GM19463 (cell line): Measurements from ENCODE around the gene TMEM141.

Source experiments
- ATAC-seq: cut with Tn5 transposase; IDR thresholded peaks from one replicate; pipeline ENCODE4 v1.9.1; 2021; ENCODE audit warnings: mild to moderate bottlenecking, moderate library complexity; ENCODE audit not compliant: unreplicated experiment

The TMEM141 gene

DNA sequence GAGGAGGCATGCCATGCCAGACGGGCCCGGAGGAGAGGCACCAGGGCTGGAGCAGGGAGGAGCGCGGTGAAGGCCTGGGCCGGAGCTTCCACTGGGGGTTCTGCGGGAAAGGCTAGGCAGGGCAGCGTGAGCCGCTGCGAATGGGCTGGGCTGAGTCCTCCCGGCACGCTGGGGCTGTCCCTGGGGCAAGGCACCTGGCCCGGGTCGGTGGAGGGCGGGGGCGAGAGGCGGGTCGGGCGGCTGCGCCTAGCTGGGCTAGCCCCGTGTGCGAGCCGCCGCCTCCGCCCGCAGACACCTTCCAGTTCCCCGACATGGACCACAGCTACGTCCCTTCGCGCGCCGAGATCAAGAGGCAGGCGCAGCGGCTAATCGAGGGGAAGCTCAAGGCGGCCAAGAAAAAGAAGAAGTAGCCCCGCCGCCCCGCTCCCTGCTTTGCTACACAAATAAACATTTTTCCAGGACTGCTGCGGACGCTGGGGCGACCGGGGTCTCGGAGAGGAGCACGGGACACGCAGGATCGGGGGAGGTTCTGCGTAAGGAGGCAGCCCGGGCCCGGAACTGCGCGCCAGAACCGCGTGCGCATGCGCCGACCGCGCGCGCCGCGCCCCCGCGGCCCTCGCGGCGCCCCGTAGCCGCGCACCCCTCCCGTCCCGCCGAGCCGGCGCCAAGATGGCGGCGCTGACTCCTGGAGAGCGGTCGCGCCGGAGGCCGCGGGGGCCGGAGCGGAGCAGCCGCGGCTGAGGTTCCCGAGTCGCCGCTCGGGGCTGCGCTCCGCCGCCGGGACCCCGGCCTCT, 16.3 kb downstream of the TMEM141 start, which contains the start of gene RABL6:
TSS of gene RABL6 (plus strand) at position 668 of the 794 bp plus-strand sequence. CDS start 249 bp downstream, outside the sequence.
- ATAC-seq = peak; percentile 68

DNA sequence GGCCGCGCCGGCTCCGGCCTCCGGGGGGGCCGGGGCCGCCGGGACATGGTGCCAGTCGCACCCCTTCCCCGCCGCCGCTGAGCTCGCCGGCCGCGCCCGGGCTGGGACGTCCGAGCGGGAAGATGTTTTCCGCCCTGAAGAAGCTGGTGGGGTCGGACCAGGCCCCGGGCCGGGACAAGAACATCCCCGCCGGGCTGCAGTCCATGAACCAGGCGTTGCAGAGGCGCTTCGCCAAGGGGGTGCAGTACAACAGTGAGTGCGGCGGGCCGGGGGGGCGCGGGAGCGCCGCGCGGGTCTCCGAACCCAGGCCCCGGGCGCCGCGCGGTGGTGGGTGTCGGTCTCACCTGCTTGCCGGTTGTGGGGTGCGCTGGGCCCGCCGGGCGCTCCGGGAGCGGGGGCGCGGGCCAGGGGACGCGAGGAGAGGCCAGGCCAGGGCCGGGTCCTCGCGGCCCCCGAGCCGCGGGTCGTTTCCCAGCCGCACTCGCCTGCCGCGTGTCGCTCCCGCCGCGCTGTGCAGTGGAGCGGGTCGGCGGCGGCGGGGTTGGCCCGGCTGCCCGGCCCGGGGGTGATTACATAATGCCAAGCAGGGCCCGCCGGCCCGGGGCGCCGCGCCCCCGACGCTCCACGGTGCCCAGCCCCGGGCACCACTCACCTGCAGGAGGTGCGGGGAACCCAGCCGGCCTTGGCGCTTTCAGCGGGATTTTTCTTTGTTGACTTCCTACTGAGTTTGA, 17.1 kb downstream of the TMEM141 start:
- peak; percentile 31 for ATAC-seq

DNA sequence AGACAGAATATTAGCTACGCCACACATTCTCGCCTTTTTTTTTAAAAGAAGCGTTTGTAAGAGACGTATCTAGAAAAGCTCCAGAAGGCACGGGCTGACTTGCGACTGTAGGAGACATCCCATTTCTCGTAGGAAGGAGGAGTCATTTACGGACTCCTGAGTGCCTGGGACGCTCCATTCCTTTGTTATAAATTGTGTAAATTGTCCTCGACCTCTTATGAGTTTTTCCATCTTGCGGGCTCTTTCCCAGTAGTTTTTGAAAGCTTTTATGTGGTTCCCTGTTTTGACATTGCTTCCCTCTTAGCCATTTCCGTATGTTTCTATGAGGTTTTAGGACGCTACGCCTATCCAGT, 17.6 kb downstream of the TMEM141 start:
- ATAC-seq = no peak

- no peak for ATAC-seq
Observed at GRCh38 chr9:136814725-136815421, 23.7 kb downstream of the TMEM141 start.

DNA sequence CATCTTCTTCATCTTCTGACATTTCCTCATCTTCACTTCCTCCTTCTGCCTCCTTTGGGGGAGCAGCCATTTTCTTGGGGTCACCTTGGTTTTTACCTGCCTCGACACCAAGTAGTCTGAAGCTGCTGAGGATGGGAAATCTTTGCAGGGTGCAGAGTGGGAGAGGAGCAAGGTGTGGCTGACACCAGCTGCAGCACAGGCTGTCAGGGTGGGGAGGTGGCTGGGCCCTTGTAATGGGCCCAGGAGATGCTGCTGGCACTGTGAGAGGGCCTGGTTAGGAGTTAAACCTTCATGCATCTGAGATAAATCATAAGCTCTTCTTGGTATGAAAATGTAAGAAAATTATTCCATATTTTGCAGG, 24.3 kb downstream of the TMEM141 start:
- no peak for ATAC-seq

DNA sequence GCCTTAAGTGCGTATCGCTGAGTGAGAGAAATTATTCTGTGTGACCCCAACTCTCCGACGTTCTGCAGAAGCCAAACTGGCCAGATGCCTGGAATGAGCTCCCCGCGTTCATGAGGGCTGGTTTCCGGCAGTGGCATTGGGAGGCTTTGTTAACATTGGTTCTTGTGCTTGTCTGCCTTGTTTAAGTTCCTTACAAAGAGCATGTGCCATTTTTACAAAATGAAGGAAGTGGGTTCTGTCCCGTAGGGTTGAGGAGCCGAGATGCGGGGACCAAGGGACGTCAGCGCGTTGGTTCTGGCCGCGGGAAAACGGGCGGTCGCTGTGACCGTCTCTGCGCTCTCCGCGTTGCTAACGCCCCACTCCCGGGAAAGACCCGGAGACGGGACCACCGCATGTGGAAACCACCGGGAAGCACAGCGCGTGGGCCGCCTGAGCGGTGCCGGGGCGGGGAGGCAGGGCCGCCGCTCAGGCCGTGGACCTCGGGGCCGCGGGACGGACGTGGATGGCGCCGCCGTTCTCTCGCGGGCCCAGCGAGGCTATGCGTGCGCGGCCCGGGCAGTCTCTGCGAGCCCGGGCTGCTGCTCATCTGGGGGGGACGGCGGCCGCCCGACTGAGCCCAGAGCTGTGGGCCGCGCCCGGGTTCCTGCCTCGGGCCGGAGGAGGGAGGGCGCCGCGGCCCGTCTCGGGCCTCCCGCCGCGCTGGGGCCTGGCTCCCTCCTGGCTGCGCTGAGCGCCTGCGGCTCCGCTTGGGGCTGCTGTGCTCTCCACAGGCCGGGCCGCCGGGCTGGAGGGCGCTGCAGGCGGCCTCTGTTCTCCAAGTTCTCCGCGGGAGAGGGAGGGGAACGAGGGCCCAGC, 30.1 kb downstream of the TMEM141 start:
- no peak for ATAC-seq

GRCh38 chr9:136821826-136822544, 30.8 kb downstream of the TMEM141 start:
- no peak for ATAC-seq

GRCh38 chr9:136823136-136824046, 32.2 kb downstream of the TMEM141 start:
- ATAC-seq = no peak

GRCh38 chr9:136824496-136825225, 33.5 kb downstream of the TMEM141 start:
- no peak for ATAC-seq

- no peak for ATAC-seq
Observed at GRCh38 chr9:136825295-136826187, 34.4 kb downstream of the TMEM141 start.

DNA sequence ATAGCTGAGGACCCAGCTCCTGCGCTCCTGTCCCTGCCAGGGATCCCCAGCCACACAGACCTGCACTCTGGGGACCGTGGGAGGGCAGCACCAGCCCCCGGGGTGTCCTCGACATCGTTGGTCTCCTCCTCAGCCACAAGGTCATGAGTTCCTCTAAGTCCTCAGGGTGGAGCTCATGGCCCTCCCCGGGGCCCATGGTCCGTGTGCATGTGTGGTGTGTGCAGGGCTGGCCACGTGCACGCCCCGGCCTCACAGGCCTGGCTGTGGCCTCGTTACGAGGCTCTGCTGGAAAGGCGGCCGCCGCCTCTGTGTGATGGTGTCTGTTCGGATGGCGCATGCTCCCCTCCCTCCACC, 35.0 kb downstream of the TMEM141 start:
- ATAC-seq = no peak

DNA sequence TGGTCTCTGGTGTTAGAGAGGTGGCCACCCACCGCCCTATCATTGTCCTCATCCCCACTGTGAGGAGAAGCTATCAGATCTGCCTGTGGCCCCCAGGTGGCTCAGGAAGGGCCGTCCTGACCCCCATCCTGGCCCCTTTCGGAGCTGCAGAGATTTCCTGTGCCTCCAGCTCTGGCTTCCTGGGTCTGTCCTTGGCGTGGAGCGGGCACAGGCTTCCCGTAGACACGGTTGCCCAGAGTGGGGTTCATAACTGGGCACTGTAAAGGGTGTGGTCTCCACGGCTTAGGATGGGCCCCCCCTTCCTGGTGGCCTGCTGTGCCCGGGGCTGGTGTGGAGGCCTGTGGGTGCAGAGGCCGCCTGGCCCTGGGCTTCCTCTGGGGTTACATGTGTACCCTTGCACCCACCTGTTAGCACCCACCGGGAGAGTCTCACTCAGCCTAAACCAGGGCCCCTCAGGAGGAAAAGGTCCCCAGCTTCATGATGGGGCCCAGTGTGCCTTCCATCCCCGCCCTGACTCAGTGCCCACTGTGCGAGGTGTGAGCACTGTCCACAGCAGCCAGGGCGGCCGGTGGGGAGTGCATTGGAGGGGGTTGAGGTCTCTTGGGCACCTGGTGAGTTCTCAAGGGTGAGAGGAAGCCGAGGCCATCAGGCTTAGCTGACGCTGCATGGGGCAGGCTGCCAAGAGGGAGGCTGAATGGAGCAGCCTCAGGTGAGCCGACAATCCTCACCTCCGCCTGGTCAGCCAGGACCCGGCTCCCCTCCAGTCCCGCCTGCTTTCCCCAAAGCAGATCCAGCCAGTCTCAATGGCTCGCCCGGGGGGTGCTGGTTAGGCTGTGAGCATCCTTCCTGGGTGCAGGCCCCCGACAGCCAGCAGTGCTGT, 35.8 kb downstream of the TMEM141 start:
- no peak for ATAC-seq

DNA sequence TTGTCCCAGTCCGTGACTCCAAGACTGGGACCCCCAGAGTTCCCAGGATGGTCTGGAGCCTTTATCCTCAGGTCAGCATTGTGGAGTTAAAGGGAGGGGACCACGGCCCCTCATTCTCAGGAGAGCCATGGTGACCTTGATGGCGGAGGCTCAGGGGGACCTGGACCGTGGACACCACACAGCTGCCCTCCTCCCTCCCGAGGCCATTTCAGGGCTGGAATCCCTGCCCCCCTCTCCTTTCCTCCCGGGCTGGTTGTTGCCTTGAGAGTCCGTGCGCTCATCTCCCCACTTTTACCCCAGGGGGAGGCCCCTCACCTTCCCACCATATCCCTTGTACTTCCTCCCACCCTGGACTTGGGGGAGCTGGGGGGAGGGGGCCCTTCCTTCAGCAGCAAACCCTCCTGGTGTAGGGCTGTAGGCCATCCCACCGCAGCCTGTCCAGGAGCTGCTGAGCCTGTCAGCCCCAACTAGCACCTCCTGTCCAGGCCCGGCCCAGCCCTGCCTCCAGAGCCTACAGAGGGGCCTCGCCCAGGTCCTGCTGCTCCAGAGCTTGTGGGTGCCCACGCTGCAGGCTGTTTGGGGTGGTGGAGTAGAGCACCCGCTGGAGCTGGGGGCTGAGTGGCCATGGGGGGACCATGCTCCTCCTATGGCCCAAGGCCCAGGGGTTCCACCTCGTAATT, 36.8 kb downstream of the TMEM141 start:
- ATAC-seq = no peak

- no peak for ATAC-seq
Observed at GRCh38 chr9:136828474-136829140, 37.5 kb downstream of the TMEM141 start.

GRCh38 chr9:136829412-136829811, 38.3 kb downstream of the TMEM141 start:
- no peak for ATAC-seq
